ENCODE measurements around the gene MICAL2. TPM values are rescaled to one million over a fixed set of nuclear protein-coding genes. Genes with fewer than 3 reads are reported as not detected.

The MICAL2 gene
- total RNA-seq, 1 experiment from 2014 or later = 42.4 TPM

DNA sequence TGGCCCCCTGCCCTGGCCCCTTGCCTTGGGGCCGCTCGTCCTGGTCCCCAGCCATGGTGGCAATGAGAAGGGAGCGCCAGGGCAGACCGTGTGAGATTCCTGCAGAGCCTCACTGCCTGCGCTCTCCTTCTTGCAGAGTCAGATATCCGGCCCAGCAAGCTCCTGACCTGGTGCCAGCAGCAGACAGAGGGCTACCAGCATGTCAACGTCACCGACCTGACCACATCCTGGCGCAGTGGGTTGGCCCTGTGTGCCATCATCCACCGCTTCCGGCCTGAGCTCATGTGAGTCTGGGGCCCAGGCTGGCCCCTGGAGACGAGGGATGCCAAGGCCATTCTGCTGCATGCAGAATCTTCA is 114.1 kb downstream of the MICAL2 start:
- Histone ChIP-seq H3K27me3 (no peaks in the 10 kb centered on the region), H3K9me3 (no peaks in the 10 kb centered on the region), H3K4me3 (no peak overlapping the region), H3K36me3 (peaks cover 74% of the 10 kb centered on the region)
- DNase-seq = peak; percentile 99

- H3K36me3 ChIP-seq = peaks cover 74% of the 10 kb centered on the region
- H3K27me3 ChIP-seq = no peaks in the 10 kb centered on the region
- H3K9me3 ChIP-seq = no peaks in the 10 kb centered on the region
- no peak for DNase-seq
- no peak overlapping the region for H3K4me3 ChIP-seq
Measured at GRCh38 chr11:12225046-12225739, 114.8 kb downstream of the MICAL2 start.

- Histone ChIP-seq H3K9me3 (no peaks in the 10 kb centered on the region), H3K36me3 (peaks cover 74% of the 10 kb centered on the region), H3K27me3 (no peaks in the 10 kb centered on the region), H3K4me3 (no peak overlapping the region)
- no peak for DNase-seq
Measured at GRCh38 chr11:12226093-12226492, 115.7 kb downstream of the MICAL2 start.

GRCh38 chr11:12229450-12230229 is 119.2 kb downstream of the MICAL2 start:
- Histone ChIP-seq H3K27me3 (no peaks in the 10 kb centered on the region), H3K9me3 (no peaks in the 10 kb centered on the region; the same call in 1 of the 2 replicates), H3K4me3 (no peak overlapping the region), H3K36me3 (peaks cover 75% of the 10 kb centered on the region)
- no peak for DNase-seq

GRCh38 chr11:12232160-12232559 is 121.8 kb downstream of the MICAL2 start:
- H3K27me3 ChIP-seq = no peaks in the 10 kb centered on the region
- H3K36me3 ChIP-seq = peaks cover 64% of the 10 kb centered on the region
- no peak for DNase-seq
- no peak overlapping the region for H3K4me3 ChIP-seq
- no peaks in the 10 kb centered on the region; the same call in 1 of the 2 replicates for H3K9me3 ChIP-seq

GRCh38 chr11:12232817-12233601 is 122.6 kb downstream of the MICAL2 start:
- Histone ChIP-seq H3K9me3 (no peaks in the 10 kb centered on the region; the same call in 1 of the 2 replicates), H3K27me3 (no peaks in the 10 kb centered on the region), H3K4me3 (no peak overlapping the region), H3K36me3 (peaks cover 61% of the 10 kb centered on the region)
- DNase-seq = peak; percentile 67

DNA sequence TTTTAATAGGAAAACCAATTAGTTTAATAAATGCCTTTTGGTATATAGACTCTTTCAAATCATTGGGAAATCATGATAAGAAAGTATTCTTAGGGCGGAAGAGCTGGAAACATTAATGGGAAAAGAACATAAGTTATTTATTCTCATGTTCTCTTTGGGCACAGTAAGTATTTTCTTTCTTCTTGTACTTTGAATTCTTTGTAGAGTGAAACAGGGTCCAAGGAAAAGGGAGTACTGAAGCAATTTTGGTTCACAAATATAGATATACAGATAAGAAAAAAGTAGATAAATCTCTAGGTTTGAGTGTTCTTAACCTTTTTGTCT is 123.2 kb downstream of the MICAL2 start:
- no peaks in the 10 kb centered on the region; the same call in 1 of the 2 replicates for H3K9me3 ChIP-seq
- no peak for DNase-seq
- no peaks in the 10 kb centered on the region for H3K27me3 ChIP-seq
- H3K4me3 ChIP-seq = no peak overlapping the region
- peaks cover 57% of the 10 kb centered on the region for H3K36me3 ChIP-seq

- DNase-seq = no peak
- Histone ChIP-seq H3K9me3 (no peaks in the 10 kb centered on the region; the same call in 1 of the 2 replicates), H3K4me3 (no peak overlapping the region), H3K36me3 (peaks cover 61% of the 10 kb centered on the region), H3K27me3 (no peaks in the 10 kb centered on the region)
Measured at GRCh38 chr11:12234221-12234620, 123.8 kb downstream of the MICAL2 start.

DNA sequence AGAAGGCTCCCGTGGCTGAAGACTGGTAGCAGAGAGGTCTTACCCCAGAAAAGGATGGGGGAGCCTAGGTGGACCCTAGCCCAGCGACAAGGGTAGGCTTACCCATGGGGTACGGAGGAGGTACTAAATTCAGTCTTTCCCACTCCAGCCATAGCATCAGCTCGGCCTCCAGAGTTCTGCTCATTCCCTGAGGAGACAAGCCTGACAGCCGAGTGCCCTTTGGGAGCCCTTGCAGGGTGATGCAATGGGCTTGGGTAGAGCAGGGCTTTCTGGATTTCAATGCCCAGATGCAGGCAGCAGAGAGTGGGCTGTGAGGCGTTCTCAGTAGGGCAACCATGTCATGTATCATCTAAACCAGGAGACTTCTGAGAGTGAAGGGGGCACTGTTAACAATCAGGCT is 124.7 kb downstream of the MICAL2 start:
- no peak for DNase-seq
- Histone ChIP-seq H3K27me3 (no peaks in the 10 kb centered on the region), H3K4me3 (no peak overlapping the region), H3K36me3 (peaks cover 63% of the 10 kb centered on the region), H3K9me3 (no peaks in the 10 kb centered on the region; the same call in 1 of the 2 replicates)

DNA sequence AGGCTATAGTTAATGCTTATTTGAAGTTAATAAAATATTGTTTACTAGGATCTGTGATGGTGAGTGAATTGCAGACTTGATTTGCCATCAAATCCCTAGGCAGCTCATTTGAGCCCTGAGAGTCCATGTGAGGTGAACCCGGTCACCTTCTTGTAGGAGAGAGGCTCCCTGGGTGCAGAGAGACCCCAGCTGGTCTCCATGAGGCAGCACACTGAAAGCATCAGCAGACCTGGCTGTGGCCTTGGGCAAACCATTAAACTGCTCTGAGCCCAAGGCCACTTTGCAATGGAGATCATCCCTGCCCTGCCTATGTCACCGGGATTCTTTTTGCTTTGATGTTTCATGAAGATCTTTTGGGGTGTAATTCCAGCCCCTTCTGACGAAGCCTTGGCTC is 125.2 kb downstream of the MICAL2 start:
- Histone ChIP-seq H3K9me3 (no peaks in the 10 kb centered on the region; the same call in 1 of the 2 replicates), H3K27me3 (no peaks in the 10 kb centered on the region), H3K4me3 (no peak overlapping the region), H3K36me3 (peaks cover 63% of the 10 kb centered on the region)
- DNase-seq = no peak

- Histone ChIP-seq H3K36me3 (peaks cover 60% of the 10 kb centered on the region), H3K27me3 (no peaks in the 10 kb centered on the region), H3K9me3 (no peaks in the 10 kb centered on the region; the same call in 1 of the 2 replicates), H3K4me3 (no peak overlapping the region)
- DNase-seq = no peak
Measured at GRCh38 chr11:12235947-12236743, 125.8 kb downstream of the MICAL2 start.

DNA sequence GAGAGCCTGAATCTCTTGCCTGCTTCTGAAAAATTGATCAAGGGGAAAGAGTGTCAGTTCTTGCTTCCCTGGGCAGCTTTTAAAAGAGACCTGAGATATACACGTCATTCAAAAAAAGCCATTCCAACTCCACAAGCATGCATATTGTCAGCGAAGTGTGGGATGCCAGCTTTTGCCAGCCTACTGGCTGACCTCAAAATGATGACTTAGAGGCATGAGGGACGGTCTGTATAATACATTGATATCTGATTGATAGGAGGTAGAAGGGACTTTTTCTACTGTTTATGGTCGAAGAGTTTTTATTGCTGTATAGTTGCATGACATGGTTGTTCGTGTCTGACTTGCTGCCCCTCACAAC is 126.3 kb downstream of the MICAL2 start:
- Histone ChIP-seq H3K36me3 (peaks cover 57% of the 10 kb centered on the region), H3K9me3 (no peaks in the 10 kb centered on the region; the same call in 1 of the 2 replicates), H3K27me3 (no peaks in the 10 kb centered on the region), H3K4me3 (no peak overlapping the region)
- DNase-seq = no peak

GRCh38 chr11:12237381-12237784 is 127.0 kb downstream of the MICAL2 start:
- DNase-seq = no peak
- H3K36me3 ChIP-seq = peaks cover 52% of the 10 kb centered on the region
- H3K9me3 ChIP-seq = no peaks in the 10 kb centered on the region; the same call in 1 of the 2 replicates

GRCh38 chr11:12238420-12238819 is 128.0 kb downstream of the MICAL2 start:
- H3K4me3 ChIP-seq = no peak overlapping the region
- no peaks in the 10 kb centered on the region for H3K27me3 ChIP-seq
- no peaks in the 10 kb centered on the region; the same call in 1 of the 2 replicates for H3K9me3 ChIP-seq
- H3K36me3 ChIP-seq = peaks cover 52% of the 10 kb centered on the region
- no peak for DNase-seq

More at GRCh38 chr11:12237381-12237784, 127.0 kb downstream of the MICAL2 start:
- H3K4me3 ChIP-seq = no peak overlapping the region
- H3K27me3 ChIP-seq = no peaks in the 10 kb centered on the region

DNA sequence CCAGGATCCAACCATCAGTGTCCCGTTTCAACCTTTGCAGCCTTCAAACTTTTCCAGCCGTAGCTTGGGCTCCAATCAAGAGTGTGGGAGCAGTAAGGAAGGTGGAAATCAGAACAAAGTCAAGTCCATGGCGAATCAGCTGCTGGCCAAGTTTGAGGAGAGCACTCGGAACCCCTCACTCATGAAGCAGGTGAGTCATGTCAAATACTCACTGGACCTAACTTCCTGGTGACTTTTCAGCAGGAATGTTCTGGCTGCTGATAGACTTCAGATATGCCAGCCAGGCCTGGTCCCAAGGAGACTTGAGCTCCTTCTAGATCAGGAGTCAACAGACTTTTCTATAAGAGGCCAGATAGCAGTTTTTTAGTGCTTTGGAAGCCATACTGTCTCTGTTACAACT is 129.0 kb downstream of the MICAL2 start:
- peaks cover 52% of the 10 kb centered on the region for H3K36me3 ChIP-seq
- no peaks in the 10 kb centered on the region for H3K9me3 ChIP-seq
- no peaks in the 10 kb centered on the region for H3K27me3 ChIP-seq
- no peak overlapping the region for H3K4me3 ChIP-seq
- DNase-seq = no peak

DNA sequence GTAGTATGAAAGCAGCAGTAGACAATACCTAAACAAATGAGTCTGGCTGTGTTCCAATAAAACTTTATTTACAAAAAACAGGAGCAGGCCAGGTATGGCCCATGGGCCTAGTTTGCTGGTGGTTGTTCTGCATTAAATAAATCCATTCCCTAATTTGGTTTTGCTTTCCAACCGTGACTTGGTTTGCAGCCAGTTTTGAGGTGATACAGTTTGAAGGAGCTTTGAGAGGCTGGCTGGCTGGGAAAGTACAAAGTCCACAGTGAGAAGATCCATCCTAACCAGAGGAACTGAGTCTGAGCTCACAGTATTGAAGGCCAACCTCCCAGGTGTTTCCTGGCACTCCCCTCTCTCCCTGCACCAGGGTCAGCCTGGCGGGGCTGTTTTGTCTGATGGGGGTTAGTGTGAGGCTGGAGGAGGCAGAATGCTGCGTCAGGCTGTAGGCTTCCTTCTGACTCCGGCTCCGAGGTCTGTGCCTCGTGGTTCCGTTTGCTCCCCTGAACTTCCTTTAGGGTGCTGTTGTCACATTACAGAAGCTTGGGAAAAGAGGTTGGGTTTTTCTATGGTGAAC is 129.5 kb downstream of the MICAL2 start:
- Histone ChIP-seq H3K27me3 (no peaks in the 10 kb centered on the region), H3K9me3 (no peaks in the 10 kb centered on the region), H3K36me3 (peaks cover 51% of the 10 kb centered on the region), H3K4me3 (no peak overlapping the region)
- no peak for DNase-seq
